ENCODE measurements around the gene METTL6. TPM values are rescaled to one million over a fixed set of nuclear protein-coding genes. Genes with fewer than 3 reads are reported as not detected.

Gene METTL6, protein sequence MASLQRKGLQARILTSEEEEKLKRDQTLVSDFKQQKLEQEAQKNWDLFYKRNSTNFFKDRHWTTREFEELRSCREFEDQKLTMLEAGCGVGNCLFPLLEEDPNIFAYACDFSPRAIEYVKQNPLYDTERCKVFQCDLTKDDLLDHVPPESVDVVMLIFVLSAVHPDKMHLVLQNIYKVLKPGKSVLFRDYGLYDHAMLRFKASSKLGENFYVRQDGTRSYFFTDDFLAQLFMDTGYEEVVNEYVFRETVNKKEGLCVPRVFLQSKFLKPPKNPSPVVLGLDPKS
- 12.0 and 20.9 TPM in 2 replicates for total RNA-seq

GRCh38 chr3:15427182-15427880 lies at the start of gene METTL6, which contains the start of gene EAF1:
Gene METTL6, minus strand, starts transcription at chr3:15427544. Its CDS starts 1,033 bp downstream, at chr3:15426511.
Gene EAF1, plus strand, starts transcription at chr3:15427598. Its CDS starts 182 bp downstream, at chr3:15427780.

Other genes starting within 250 kb of the METTL6 start
- 16.9 and 24.8 TPM in 2 replicates for gene CAPN7, start 221.3 kb downstream of the METTL6 start, total RNA-seq
- 6.5 and 8.6 TPM in 2 replicates for gene SH3BP5, start 95.0 kb downstream of the METTL6 start, total RNA-seq
- gene EAF1, start 54 bp upstream of the METTL6 start, total RNA-seq: 15.4 and 16.0 TPM in 2 replicates
- 0.08 TPM in 1 of 2 replicates, not detected in the other for gene COLQ, start 94.2 kb upstream of the METTL6 start, total RNA-seq
- gene HACL1, start 174.0 kb upstream of the METTL6 start, total RNA-seq: 15.1 and 18.7 TPM in 2 replicates
- 15.3 and 20.0 TPM in 2 replicates for gene BTD, start 174.2 kb upstream of the METTL6 start, total RNA-seq